Loucy (cell line): ENCODE measurements around the gene CHI3L1.

Experiments
- H2AFZ ChIP-seq: fragments of 200-600 bp; sonication (generic); 2 replicates; pipeline ENCODE4 v1.6.0; 2016; ENCODE audit warnings: antibody characterized with exemption, mild to moderate bottlenecking, low read length, moderate library complexity
- H3F3A ChIP-seq: fragments of 200-600 bp; 2 replicates; pipeline ENCODE4 v1.6.0; 2016; ENCODE audit warnings: antibody characterized with exemption, low read depth, mild to moderate bottlenecking
- H3K27me3 ChIP-seq: fragments of 200-600 bp; sonication (generic); 2 replicates; pipeline ENCODE4 v1.6.1; 2014; ENCODE audit warnings: low read length, mild to moderate bottlenecking; ENCODE audit not compliant: insufficient read depth, poor library complexity, severe bottlenecking
- H3K36me3 ChIP-seq: fragments of 200-600 bp; sonication (generic); 2 replicates; pipeline ENCODE4 v1.6.1; 2016; ENCODE audit warnings: low read length; ENCODE audit not compliant: insufficient read depth
- H3K4me1 ChIP-seq: fragments of 200-600 bp; sonication (generic); 2 replicates; pipeline ENCODE4 v1.5.1; 2014; ENCODE audit warnings: low read length, mild to moderate bottlenecking; ENCODE audit not compliant: insufficient read depth, poor library complexity, severe bottlenecking
- H3K4me2 ChIP-seq: fragments of 200-600 bp; sonication (generic); 2 replicates; pipeline ENCODE4 v1.6.0; 2014; ENCODE audit warnings: antibody characterized with exemption, low read length, low read depth, mild to moderate bottlenecking; ENCODE audit not compliant: poor library complexity, severe bottlenecking
- H3K4me3 ChIP-seq: fragments of 200-600 bp; sonication (generic); 2 replicates; pipeline ENCODE4 v1.5.1; 2014; ENCODE audit warnings: low read length, mild to moderate bottlenecking, mixed read lengths; ENCODE audit not compliant: poor library complexity, severe bottlenecking
- H3K79me2 ChIP-seq: fragments of 200-600 bp; sonication (generic); 2 replicates; pipeline ENCODE4 v1.6.1; 2014; ENCODE audit warnings: low read length; ENCODE audit not compliant: insufficient read depth
- H3K9ac ChIP-seq: fragments of 200-600 bp; sonication (generic); 2 replicates; pipeline ENCODE4 v1.6.0; 2014; ENCODE audit warnings: mild to moderate bottlenecking, low read depth, low read length, moderate library complexity; ENCODE audit not compliant: poor library complexity, severe bottlenecking
- H3K9me2 ChIP-seq: fragments of 200-600 bp; sonication (generic); replicated peaks from 2 replicates; pipeline ENCODE4 v1.6.1; 2016; ENCODE audit warnings: low read depth, low read length, mixed read lengths
- H3K9me3 ChIP-seq: fragments of 200-600 bp; sonication (generic); 2 replicates; pipeline ENCODE4 v1.6.1; 2014; ENCODE audit warnings: mild to moderate bottlenecking, antibody characterized with exemption, low read length, low read depth; ENCODE audit not compliant: insufficient read depth
- H4K20me1 ChIP-seq: fragments of 200-600 bp; sonication (generic); 2 replicates; pipeline ENCODE4 v1.6.0; 2014; ENCODE audit warnings: antibody characterized with exemption, low read length, mild to moderate bottlenecking; ENCODE audit not compliant: insufficient read depth, poor library complexity, severe bottlenecking
- EZH2phosphoT487 ChIP-seq: fragments of 200-600 bp; IDR thresholded peaks from 2 replicates; pipeline ENCODE4 v1.6.1; 2018; ENCODE audit warnings: antibody characterized with exemption, mild to moderate bottlenecking, moderate library complexity, borderline replicate concordance
- TF ChIP-seq, protein P1 (sequence below): fragments of 200-600 bp; sonication (generic); conservative IDR thresholded peaks from 2 replicates; pipeline ENCODE4 v1.5.1; 2014; ENCODE audit warnings: mild to moderate bottlenecking, antibody characterized with exemption, low read length

Gene CHI3L1

DNA sequence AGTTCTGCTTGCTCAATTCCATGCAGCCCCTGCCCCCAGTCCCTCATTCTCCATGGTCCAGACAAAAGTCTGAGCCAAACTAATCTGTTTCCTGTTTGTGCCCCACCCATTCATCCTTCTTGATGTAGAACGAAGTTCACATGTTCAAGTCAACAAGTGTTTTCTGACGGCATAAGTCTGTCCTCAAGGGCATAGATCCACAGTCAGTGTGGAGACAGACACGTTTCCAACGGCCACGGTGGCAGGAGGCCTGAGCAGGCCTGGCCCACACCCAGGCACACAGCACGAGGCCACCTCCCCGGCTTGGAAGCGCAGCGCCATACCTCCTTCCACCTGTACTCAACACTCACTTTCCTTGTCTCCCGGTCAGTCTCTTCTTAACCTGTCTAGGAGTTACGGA, 42.9 kb downstream of the CHI3L1 start:
- H3K36me3 ChIP-seq = no peaks in the 10 kb centered on the region
- H4K20me1 ChIP-seq = no peaks in the 10 kb centered on the region
- H3K9ac ChIP-seq = no peak overlapping the region
- TF ChIP-seq EZH2phosphoT487 = no peak
- TF ChIP-seq, protein P1, sequence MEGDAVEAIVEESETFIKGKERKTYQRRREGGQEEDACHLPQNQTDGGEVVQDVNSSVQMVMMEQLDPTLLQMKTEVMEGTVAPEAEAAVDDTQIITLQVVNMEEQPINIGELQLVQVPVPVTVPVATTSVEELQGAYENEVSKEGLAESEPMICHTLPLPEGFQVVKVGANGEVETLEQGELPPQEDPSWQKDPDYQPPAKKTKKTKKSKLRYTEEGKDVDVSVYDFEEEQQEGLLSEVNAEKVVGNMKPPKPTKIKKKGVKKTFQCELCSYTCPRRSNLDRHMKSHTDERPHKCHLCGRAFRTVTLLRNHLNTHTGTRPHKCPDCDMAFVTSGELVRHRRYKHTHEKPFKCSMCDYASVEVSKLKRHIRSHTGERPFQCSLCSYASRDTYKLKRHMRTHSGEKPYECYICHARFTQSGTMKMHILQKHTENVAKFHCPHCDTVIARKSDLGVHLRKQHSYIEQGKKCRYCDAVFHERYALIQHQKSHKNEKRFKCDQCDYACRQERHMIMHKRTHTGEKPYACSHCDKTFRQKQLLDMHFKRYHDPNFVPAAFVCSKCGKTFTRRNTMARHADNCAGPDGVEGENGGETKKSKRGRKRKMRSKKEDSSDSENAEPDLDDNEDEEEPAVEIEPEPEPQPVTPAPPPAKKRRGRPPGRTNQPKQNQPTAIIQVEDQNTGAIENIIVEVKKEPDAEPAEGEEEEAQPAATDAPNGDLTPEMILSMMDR = no peak
- no peaks in the 10 kb centered on the region for H3K9me2 ChIP-seq
- H3K4me3 ChIP-seq = no peak overlapping the region
- no peak overlapping the region for H2AFZ ChIP-seq
- no peaks in the 10 kb centered on the region for H3K27me3 ChIP-seq
- H3F3A ChIP-seq = no peaks in the 10 kb centered on the region
- no peak overlapping the region for H3K4me2 ChIP-seq
- no peaks in the 10 kb centered on the region for H3K79me2 ChIP-seq
- H3K4me1 ChIP-seq = no peaks in the 10 kb centered on the region
- H3K9me3 ChIP-seq = no peaks in the 10 kb centered on the region

DNA sequence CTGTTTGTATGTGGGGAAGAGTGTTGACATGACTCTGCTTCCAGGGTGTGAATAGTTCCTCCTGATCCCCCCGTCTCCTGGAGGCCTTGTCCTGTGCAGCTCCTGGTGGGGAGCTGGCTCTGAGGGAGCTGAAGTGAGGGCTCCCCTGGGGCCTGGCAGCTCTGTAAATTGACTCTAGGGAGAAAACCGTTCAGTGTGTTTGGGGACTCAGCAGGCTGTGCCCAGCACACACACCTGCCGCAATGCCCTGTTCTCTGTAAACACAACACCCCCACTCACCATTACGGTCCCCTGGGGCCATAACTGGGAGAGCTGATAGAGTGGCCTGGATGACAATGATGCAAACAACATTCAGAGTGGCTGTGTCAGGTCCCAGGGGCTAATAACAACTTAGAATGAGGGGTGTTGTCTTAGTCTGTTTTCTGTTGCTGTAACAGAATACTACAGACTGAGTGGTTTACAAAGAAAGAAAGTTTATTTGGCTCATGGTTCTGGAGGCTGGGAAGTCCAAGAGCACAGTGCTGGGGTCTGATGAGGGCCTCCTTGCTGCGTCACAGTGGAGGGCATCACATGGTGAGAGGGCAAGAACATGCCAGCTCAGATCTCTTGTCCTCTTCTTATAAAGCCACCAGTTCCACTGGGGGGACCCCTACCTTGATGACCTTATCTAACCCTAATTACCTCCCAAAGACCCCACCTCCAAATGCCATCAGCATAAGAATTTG, 43.7 kb downstream of the CHI3L1 start:
- no peak overlapping the region for H3K9ac ChIP-seq
- no peaks in the 10 kb centered on the region for H3K9me3 ChIP-seq
- no peaks in the 10 kb centered on the region for H3K4me1 ChIP-seq
- H3F3A ChIP-seq = no peaks in the 10 kb centered on the region
- H3K27me3 ChIP-seq = no peaks in the 10 kb centered on the region
- H4K20me1 ChIP-seq = no peaks in the 10 kb centered on the region
- no peaks in the 10 kb centered on the region for H3K79me2 ChIP-seq
- H2AFZ ChIP-seq = no peak overlapping the region
- no peak overlapping the region for H3K4me2 ChIP-seq
- no peaks in the 10 kb centered on the region for H3K36me3 ChIP-seq
- no peak for TF ChIP-seq EZH2phosphoT487
- TF ChIP-seq, protein P1 = no peak
- H3K9me2 ChIP-seq = no peaks in the 10 kb centered on the region
- H3K4me3 ChIP-seq = no peak overlapping the region

DNA sequence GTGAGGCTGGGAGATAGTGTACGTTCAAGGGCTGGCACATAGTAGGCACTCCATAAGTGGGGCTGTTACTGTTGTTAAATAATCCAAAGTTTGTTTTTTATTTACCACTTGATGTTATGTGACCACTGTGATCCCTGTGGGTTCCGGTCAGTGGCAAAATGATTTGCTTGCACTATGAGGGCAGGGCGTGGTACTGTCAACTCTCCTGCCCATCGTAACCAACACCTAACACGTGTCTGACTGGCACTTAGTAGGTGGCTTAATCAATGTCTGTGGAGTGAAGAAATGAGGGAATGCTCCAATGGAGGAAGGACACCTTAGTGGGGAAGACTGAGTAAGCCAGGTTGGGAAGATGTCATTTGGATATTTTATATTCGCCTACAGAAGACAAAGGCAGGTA, 44.4 kb downstream of the CHI3L1 start:
- Histone ChIP-seq H4K20me1 (no peaks in the 10 kb centered on the region), H3K4me2 (no peak overlapping the region), H3K27me3 (no peaks in the 10 kb centered on the region), H3K4me3 (no peak overlapping the region), H3K9me3 (no peaks in the 10 kb centered on the region), H3K9ac (no peak overlapping the region), H3K4me1 (no peaks in the 10 kb centered on the region), H3K79me2 (no peaks in the 10 kb centered on the region), H3K36me3 (no peaks in the 10 kb centered on the region), H3K9me2 (no peaks in the 10 kb centered on the region), H3F3A (no peaks in the 10 kb centered on the region), H2AFZ (no peak overlapping the region)
- TF ChIP-seq, protein P1 = no peak
- TF ChIP-seq EZH2phosphoT487 = no peak
